Stimulated activated CD8-positive, alpha-beta memory T cell treated with anti-CD3 and anti-CD28 coated beads, Interleukin-4, amount 100 ng/mL, for 4 hours (primary cell): ENCODE results near the gene SNX13.
A peak's percentile ranks its signal among the peaks of the same experiment; 100 is the strongest.

ENCODE experiments used
- DNase-seq, 2 donors: peaks; one replicate each; pipeline ENCODE4 v3.0.0-alpha.2; 2020; ENCODE audit warnings: low read depth in 2 of 2, low spot score in 1 of 2

SNX13 gene

GRCh38 chr7:17940302-17940883 lies at the start of gene SNX13:
TSS of gene SNX13 (minus strand) at chr7:17940494. CDS start at chr7:17940295, 199 bp downstream.
- peak; percentile 77 for DNase-seq

- DNase-seq: no peak
These were observed 49.3 kb upstream of the SNX13 start for GRCh38 chr7:17989546-17989945.

GRCh38 chr7:17988858-17989257 lies 48.6 kb upstream of the SNX13 start:
- no peak for DNase-seq

- DNase-seq: no peak
These were observed 47.8 kb upstream of the SNX13 start for GRCh38 chr7:17988141-17988540.

- no peak for DNase-seq
These were observed 46.6 kb upstream of the SNX13 start for GRCh38 chr7:17986851-17987250.

- no peak for DNase-seq
These were observed 45.4 kb upstream of the SNX13 start for GRCh38 chr7:17985473-17986239.

- no peak for DNase-seq
These were observed 44.0 kb upstream of the SNX13 start for GRCh38 chr7:17984288-17984687.

GRCh38 chr7:17983221-17984062 lies 43.1 kb upstream of the SNX13 start:
- DNase-seq: no peak

- DNase-seq: no peak
These were observed 36.7 kb upstream of the SNX13 start for GRCh38 chr7:17976952-17977351.

- no peak for DNase-seq
These were observed 31.1 kb upstream of the SNX13 start for GRCh38 chr7:17971411-17971810.

- no peak for DNase-seq
These were observed 28.8 kb upstream of the SNX13 start for GRCh38 chr7:17968791-17969715.

GRCh38 chr7:17966706-17967105 lies 26.4 kb upstream of the SNX13 start:
- DNase-seq: no peak

- no peak for DNase-seq
These were observed 25.3 kb upstream of the SNX13 start for GRCh38 chr7:17965603-17966002.

GRCh38 chr7:17963281-17963680 lies 23.0 kb upstream of the SNX13 start:
- no peak for DNase-seq

- DNase-seq: no peak
These were observed 22.4 kb upstream of the SNX13 start for GRCh38 chr7:17962652-17963051.

- DNase-seq: no peak
These were observed 17.6 kb upstream of the SNX13 start for GRCh38 chr7:17957871-17958270.

GRCh38 chr7:17952387-17952786 lies 12.1 kb upstream of the SNX13 start:
- DNase-seq: no peak

GRCh38 chr7:17951742-17952254 lies 11.5 kb upstream of the SNX13 start:
- DNase-seq: no peak

GRCh38 chr7:17948526-17949238 lies 8.4 kb upstream of the SNX13 start:
- DNase-seq: no peak

GRCh38 chr7:17947620-17948019 lies 7.3 kb upstream of the SNX13 start:
- no peak for DNase-seq
